A549 (cell line): Measurements from ENCODE around the gene DDR2.

Experiments
- CTCF ChIP-seq: fragments of >200 bp; sonication (Bioruptor Twin); formaldehyde crosslinking; IDR thresholded peaks from 3 replicates; pipeline ENCODE4 v1.5.1; 2016
- EP300 ChIP-seq, 2 experiments: fragments of >200 bp; sonication (Bioruptor Twin); formaldehyde crosslinking; IDR thresholded peaks; 2 replicates in 1 of 2; 3 replicates in 1 of 2; pipeline ENCODE4 v1.6.1; 2016 to 2017
- POLR2A ChIP-seq: IDR thresholded peaks from 2 replicates; pipeline ENCODE4 v1.6.1; 2012; ENCODE audit warnings: mild to moderate bottlenecking, low read length
- REST ChIP-seq: fragments of 200-600 bp; sonication (generic); IDR thresholded peaks from 2 replicates; pipeline ENCODE4 v1.6.1; 2016; ENCODE audit warnings: antibody characterized with exemption, mild to moderate bottlenecking, moderate library complexity
- USF2 ChIP-seq: fragments of 450-650 bp; IDR thresholded peaks from 2 replicates; pipeline ENCODE4 v1.6.1; 2014; ENCODE audit warnings: antibody characterized with exemption

- TF ChIP-seq EP300 (IDR thresholded peaks at IDR 0.05) (no peak), CTCF (no peak), POLR2A (no peak), REST (no peak), USF2 (no peak)
Measured at GRCh38 chr1:162823231-162823630, 191.0 kb downstream of the DDR2 start.
